Non-pigmented ciliary epithelial cell (primary cell): Measurements from ENCODE around the gene PPM1M.
"Not testable (repeated sequence)": the region's sequence is repeated elsewhere in the genome, so short reads cannot be mapped to it uniquely, and the experiment has no call there.

ENCODE experiments used
- DNase-seq: peaks from one replicate; pipeline ENCODE4 v3.0.0-alpha.2; 2010; ENCODE audit warnings: low read depth

PPM1M gene

DNA sequence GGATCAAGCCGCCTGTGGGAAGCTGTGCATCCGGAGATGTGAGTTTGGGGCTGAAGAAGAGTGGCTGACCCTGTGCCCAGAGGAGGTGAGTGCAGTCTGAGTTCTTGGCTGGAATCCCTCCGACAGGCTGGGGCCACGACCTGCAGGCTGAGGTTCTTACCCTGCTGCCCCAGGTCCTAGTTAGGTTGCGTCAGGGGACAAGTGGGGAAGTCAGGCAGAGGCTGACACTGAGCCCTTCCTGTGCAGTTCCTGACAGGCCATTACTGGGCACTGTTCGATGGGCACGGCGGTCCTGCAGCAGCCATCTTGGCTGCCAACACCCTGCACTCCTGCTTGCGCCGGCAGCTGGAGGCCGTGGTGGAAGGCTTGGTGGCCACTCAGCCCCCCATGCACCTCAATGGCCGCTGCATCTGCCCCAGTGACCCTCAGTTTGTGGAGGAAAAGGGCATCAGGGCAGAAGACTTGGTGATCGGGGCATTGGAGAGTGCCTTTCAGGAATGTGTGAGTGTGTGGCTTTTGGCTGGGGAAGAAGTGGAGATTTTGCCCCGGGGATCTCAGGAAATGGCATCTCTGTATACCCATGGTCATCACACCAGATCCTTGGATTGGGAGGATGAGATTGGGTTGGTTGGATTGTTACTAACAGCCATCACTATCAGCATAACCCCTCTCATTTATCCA lies 1.3 kb downstream of the PPM1M start:
- DNase-seq = no peak

DNA sequence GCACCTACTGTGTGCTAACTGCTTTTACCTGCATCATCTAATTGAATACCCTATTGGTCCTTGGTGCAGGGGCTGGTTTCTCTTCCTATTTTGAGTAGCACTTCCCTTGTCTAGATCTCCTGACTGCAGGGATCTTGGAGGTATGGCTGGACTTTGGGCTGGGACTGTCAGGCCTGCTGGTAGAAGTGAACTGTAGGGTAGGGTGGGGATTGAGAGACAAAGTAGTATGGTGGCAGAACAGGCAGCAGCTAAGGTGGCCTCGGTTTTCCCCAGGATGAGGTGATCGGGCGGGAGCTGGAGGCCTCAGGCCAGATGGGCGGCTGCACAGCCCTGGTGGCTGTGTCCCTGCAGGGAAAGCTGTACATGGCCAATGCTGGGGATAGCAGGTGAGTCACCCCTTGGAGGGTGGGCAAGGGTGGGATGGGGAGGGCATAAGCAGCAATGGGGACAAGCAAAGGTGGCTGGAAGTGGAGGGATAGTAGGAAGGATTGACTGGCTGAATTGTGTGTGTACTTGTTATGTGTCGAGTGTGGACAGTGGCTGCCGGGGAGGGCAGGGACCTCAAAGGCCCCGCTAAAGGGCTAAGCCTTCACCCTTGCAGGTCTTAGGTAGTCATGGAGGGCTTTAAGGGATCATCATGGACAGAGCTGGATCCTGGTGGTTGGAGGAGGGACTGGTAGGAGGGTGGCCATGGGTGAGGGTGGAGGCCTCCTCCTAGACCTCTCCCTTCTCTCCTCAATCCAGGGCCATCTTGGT lies 2.0 kb downstream of the PPM1M start:
- no peak for DNase-seq

GRCh38 chr3:52248165-52248541 lies 2.6 kb downstream of the PPM1M start:
- DNase-seq = no peak

DNA sequence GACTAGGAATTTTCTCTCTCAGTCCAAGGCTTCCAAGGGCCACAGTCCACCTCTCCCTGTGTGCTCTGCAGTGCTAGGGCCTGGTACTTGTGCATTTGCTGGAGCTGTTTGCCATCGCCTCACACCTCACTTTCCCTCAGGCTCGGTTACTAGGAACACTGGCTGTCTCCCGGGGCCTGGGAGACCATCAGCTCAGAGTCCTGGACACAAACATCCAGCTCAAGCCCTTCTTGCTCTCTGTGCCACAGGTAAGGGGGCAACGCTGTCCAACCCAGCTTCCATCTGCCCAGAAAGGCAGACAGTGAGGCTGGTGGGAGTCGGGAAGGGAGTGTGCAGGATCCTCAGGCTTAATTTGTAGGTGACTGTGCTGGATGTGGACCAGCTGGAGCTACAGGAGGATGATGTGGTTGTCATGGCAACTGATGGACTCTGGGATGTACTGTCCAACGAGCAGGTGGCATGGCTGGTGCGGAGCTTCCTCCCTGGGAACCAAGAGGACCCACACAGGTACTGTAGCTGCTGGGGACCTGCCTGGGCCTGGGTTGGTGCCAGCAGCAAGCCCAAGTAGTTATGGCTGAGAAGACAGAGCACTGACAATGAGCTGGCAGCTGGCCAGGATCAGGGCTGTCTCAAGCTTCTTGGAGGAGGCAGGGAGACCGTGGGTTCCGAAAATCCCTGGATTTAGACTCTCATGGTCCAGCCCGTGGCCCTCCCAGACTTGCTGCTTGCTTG lies 3.4 kb downstream of the PPM1M start:
- DNase-seq = no peak

GRCh38 chr3:52249683-52250082 lies 4.1 kb downstream of the PPM1M start:
- DNase-seq = no peak

- DNase-seq = no peak
Observed at GRCh38 chr3:52250122-52250521, 4.6 kb downstream of the PPM1M start.

- no peak for DNase-seq
Observed at GRCh38 chr3:52253314-52254304, 8.1 kb downstream of the PPM1M start.

GRCh38 chr3:52254608-52255007 lies 9.0 kb downstream of the PPM1M start:
- no peak for DNase-seq

GRCh38 chr3:52256159-52256558 lies 10.6 kb downstream of the PPM1M start:
- DNase-seq = no peak

- DNase-seq = no peak
Observed at GRCh38 chr3:52256622-52257021, 11.1 kb downstream of the PPM1M start.

GRCh38 chr3:52257911-52258310 lies 12.4 kb downstream of the PPM1M start:
- no peak for DNase-seq

DNA sequence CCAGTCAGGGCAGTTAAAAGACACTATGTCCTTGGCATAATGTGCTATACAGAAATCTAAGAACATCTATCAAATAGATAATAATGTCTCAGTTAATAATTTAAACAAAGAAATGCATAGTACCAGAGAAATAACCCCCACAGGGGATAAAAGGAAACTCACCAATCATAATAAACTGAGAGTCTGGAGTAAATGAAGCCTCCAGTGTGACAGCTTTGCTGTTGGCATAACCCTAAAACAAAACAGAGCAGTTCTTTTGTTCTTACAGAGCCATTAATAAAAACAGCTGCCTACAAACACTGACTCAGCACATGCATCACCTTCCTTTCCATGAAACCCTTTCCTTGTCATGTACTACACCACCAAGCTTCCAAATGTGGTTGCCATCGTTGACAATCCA lies 13.5 kb downstream of the PPM1M start:
- no peak for DNase-seq

DNA sequence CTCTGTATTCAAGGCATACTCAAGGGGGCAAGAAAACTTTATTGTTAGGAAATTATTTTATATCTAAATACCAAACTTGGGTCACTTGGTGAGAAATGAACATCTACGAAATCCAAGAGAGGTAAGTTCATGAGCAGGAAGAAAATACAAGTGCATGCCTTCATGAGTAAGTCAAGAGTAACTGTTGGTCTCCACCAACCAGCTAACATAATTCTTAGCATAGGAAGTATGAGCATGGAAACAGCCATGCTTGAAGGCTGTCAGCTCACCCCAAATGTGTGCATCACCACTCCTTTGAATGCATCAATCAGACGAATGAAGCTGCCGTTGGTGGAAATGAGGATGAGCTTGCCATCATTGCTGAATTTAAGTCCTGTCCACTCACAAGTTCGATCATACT lies 13.9 kb downstream of the PPM1M start:
- DNase-seq = no peak

- DNase-seq = no peak
Observed at GRCh38 chr3:52262447-52262846, 16.9 kb downstream of the PPM1M start.

DNA sequence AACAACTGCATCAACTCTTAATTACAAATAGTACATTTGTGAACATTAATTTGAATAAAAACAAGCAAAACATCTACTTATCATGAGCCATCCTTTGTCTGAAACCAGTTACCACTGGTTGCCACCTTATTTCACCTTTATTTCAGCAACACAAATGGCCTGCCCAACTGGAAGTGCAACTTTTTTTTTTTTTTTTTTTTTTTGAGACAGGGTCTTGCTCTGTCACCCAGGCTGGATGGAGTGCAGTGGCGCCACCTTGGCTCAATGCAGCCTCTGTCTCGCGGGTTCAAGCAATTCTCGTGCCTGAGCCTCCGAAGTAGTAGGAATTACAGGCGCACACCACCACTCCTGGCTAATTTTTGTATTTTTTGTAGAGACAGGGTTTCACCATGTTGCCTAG lies 19.8 kb downstream of the PPM1M start:
- DNase-seq = no peak

GRCh38 chr3:52268036-52268435 lies 22.5 kb downstream of the PPM1M start:
- no peak for DNase-seq

- no peak for DNase-seq
Observed at GRCh38 chr3:52269776-52270175, 24.2 kb downstream of the PPM1M start.

DNA sequence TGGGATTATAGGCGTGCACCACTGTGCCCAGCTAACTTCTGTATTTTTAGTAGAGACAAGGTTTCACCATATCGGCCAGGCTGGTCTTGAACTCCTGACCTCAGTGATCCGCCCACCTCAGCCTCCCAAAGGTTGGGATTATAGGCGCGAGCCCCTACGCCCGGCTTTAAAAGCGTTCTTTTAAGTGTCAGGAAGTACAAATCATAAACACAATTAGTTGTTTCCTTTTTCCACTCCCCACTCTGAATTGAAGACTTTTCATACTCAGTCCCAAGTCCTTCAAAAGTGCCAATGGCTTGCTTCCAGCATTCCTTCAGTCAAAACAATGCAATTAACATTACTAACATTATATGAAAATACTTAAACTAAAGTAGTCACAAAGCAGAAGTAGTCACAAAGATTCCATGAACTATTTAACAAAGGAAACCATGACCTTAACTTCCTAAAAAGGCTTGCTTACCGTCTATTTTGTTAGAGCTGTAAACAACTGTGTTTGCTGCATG lies 24.7 kb downstream of the PPM1M start:
- DNase-seq = no peak

DNA sequence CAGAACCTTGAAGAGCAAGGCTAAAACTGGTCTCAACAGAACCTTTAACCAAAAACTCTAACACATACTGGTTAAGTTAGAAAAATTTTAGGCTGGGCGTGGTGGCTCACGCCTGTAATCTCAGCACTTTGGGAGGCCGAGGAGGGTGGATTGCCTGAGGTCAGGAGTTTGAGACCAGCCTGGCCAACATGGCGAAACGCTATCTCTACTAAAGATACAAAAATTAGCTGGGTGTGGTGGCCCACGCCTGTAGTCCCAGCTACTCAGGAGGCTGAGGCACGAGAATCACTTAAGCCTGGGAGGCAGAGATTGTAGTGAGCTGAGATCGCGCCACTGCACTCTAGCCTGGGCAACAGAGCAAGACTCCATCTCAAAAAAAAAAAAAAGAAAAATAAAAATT lies 26.6 kb downstream of the PPM1M start:
- not testable (repeated sequence) for DNase-seq

GRCh38 chr3:52272831-52273230 lies 27.3 kb downstream of the PPM1M start:
- no peak for DNase-seq

DNA sequence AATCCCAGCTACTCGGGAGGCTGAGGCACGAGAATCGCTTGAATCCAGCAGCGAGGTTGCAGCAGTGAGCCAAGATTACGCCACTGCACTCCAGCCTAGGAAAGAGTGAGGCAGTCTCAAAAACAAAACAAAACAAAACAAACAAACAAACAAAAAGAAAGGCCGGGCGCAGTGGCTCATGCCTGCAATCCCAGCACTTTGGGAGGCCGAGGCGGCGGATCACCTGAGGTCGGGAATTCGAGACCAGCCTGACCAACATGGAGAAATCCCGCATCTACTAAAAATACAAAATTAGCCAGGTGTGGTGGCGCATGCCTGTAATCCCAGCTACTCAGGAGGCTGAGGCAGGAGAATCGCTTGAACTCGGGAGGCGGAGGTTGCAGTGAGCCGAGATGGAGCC lies 29.2 kb downstream of the PPM1M start:
- DNase-seq = not testable (repeated sequence)
